Type B pancreatic cell (in vitro differentiated cells): ENCODE measurements around the gene PRR29. TPM values are rescaled to one million over a fixed set of nuclear protein-coding genes. Genes with fewer than 3 reads are reported as not detected.

Source experiments
- DNase-seq: peaks from one replicate; pipeline ENCODE4 v3.0.0; 2021; ENCODE audit warnings: mixed read lengths; ENCODE audit not compliant: unreplicated experiment; ENCODE audit errors: extremely low spot score
- H3K27ac Mint-ChIP-seq: 2 replicates; pipeline ENCODE4 v1.8.0; 2021; ENCODE audit warnings: mild to moderate bottlenecking, mixed read lengths
- H3K27me3 Mint-ChIP-seq: 2 replicates; pipeline ENCODE4 v1.8.0; 2021; ENCODE audit warnings: mixed read lengths
- H3K36me3 Mint-ChIP-seq: 2 replicates; pipeline ENCODE4 v1.8.0; 2021; ENCODE audit warnings: mixed read lengths
- H3K4me1 Mint-ChIP-seq: one replicate; pipeline ENCODE4 v1.8.0; 2021; ENCODE audit warnings: mixed read lengths; ENCODE audit not compliant: unreplicated experiment
- H3K4me3 Mint-ChIP-seq: 2 replicates; pipeline ENCODE4 v1.8.0; 2021; ENCODE audit warnings: mild to moderate bottlenecking, mixed read lengths
- H3K9me3 Mint-ChIP-seq: 2 replicates; pipeline ENCODE4 v1.8.0; 2021; ENCODE audit warnings: mixed read lengths
- CTCF ChIP-seq: fragments of 200-600 bp; sonication (generic); conservative IDR thresholded peaks from 2 replicates; pipeline ENCODE4 v1.5.0; 2021; ENCODE audit warnings: antibody characterized with exemption, mild to moderate bottlenecking
- total RNA-seq: library from RNA; stranded (reverse); gene quantifications from 2 replicates; pipeline ENCODE4 v1.2.1, GENCODE V29; 2021; ENCODE audit warnings: low replicate concordance

The PRR29 gene
- total RNA-seq, 1 donor from 2014 or later: 4.2 TPM

- no peak for TF ChIP-seq CTCF
- H3K4me3 Mint-ChIP-seq: no peak overlapping the region
- no peaks in the 10 kb centered on the region for H3K9me3 Mint-ChIP-seq
- H3K4me1 Mint-ChIP-seq: peaks cover 1% of the 10 kb centered on the region
- no peak for DNase-seq
- peaks cover 17% of the 10 kb centered on the region for H3K27me3 Mint-ChIP-seq
- H3K36me3 Mint-ChIP-seq: no peaks in the 10 kb centered on the region
- no peak overlapping the region for H3K27ac Mint-ChIP-seq
These were observed 28.9 kb upstream of the PRR29 start for GRCh38 chr17:63969278-63969677.

GRCh38 chr17:63972796-63973195 lies 25.4 kb upstream of the PRR29 start, which contains the start of gene SCN4A:
Gene SCN4A, minus strand, starts transcription at chr17:63972918. Its CDS starts 77 bp downstream, at chr17:63972841.
- TF ChIP-seq CTCF: no peak
- Mint-ChIP-seq H3K27me3 (peaks cover 8% of the 10 kb centered on the region), H3K9me3 (no peaks in the 10 kb centered on the region), H3K36me3 (no peaks in the 10 kb centered on the region), H3K27ac (no peak within 1 kb of the TSS), H3K4me1 (peaks cover 9% of the 10 kb centered on the region), H3K4me3 (no peak within 1 kb of the TSS)
- no peak for DNase-seq

GRCh38 chr17:63973247-63973646 lies 24.9 kb upstream of the PRR29 start:
- no peaks in the 10 kb centered on the region for H3K9me3 Mint-ChIP-seq
- H3K27me3 Mint-ChIP-seq: peaks cover 8% of the 10 kb centered on the region
- no peak for TF ChIP-seq CTCF
- H3K4me1 Mint-ChIP-seq: peaks cover 9% of the 10 kb centered on the region
- no peaks in the 10 kb centered on the region for H3K36me3 Mint-ChIP-seq
- no peak overlapping the region for H3K27ac Mint-ChIP-seq
- H3K4me3 Mint-ChIP-seq: no peak overlapping the region
- DNase-seq: no peak

- no peaks in the 10 kb centered on the region for H3K9me3 Mint-ChIP-seq
- peaks cover 9% of the 10 kb centered on the region for H3K4me1 Mint-ChIP-seq
- H3K27me3 Mint-ChIP-seq: peaks cover 6% of the 10 kb centered on the region
- DNase-seq: no peak
- no peaks in the 10 kb centered on the region for H3K36me3 Mint-ChIP-seq
- no peak overlapping the region for H3K27ac Mint-ChIP-seq
- TF ChIP-seq CTCF: no peak
- H3K4me3 Mint-ChIP-seq: no peak overlapping the region
These were observed 24.1 kb upstream of the PRR29 start for GRCh38 chr17:63973930-63974593.

GRCh38 chr17:63974594-63975192 lies 23.5 kb upstream of the PRR29 start:
- no peak for DNase-seq
- no peaks in the 10 kb centered on the region for H3K36me3 Mint-ChIP-seq
- H3K4me1 Mint-ChIP-seq: peaks cover 9% of the 10 kb centered on the region

More at GRCh38 chr17:63974594-63975192, 23.5 kb upstream of the PRR29 start:
- Mint-ChIP-seq H3K9me3 (no peaks in the 10 kb centered on the region), H3K4me3 (no peak overlapping the region), H3K27me3 (peaks cover 4% of the 10 kb centered on the region), H3K27ac (no peak overlapping the region)
- no peak for TF ChIP-seq CTCF
